ENCODE data around the gene WASL. TPM values are rescaled to one million over a fixed set of nuclear protein-coding genes. Genes with fewer than 3 reads are reported as not detected.
"Not testable (repeated sequence)": the region's sequence is repeated elsewhere in the genome, so short reads cannot be mapped to it uniquely, and the experiment has no call there.

Gene WASL
- total RNA-seq, 1 experiment from 2014 or later = 10.7 TPM

DNA sequence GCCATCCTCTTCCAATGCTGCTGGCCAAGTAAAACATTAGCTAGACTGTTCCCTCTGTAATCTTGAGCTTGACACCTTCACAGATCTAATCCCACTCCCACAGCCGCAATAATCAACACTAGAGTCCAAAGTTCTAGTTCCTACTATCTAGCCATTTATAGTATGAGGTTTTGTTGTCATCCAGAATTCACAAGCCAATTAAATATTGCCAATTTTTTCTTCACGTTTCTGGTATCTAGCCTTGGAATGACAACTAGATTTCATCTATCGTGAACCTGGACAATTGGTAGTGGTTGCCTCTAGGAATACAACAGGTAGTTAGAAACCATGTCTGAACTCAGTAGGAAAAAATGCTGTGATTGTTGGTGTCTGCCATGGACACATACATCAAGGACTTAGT is 10.4 kb downstream of the WASL start:
- H3K27ac ChIP-seq = no peak overlapping the region
- DNase-seq (ENCODE audit: low read depth in 1 of 2, low spot score in 2 of 2) = no peak
- H3K27me3 ChIP-seq (replicated peaks) = no peaks in the 10 kb centered on the region
- H3K4me1 ChIP-seq (replicated peaks) = no peaks in the 10 kb centered on the region
- H3K9me3 ChIP-seq (replicated peaks) = no peaks in the 10 kb centered on the region
- H3K36me3 ChIP-seq = no peaks in the 10 kb centered on the region
- H3K4me3 ChIP-seq = no peak overlapping the region

DNA sequence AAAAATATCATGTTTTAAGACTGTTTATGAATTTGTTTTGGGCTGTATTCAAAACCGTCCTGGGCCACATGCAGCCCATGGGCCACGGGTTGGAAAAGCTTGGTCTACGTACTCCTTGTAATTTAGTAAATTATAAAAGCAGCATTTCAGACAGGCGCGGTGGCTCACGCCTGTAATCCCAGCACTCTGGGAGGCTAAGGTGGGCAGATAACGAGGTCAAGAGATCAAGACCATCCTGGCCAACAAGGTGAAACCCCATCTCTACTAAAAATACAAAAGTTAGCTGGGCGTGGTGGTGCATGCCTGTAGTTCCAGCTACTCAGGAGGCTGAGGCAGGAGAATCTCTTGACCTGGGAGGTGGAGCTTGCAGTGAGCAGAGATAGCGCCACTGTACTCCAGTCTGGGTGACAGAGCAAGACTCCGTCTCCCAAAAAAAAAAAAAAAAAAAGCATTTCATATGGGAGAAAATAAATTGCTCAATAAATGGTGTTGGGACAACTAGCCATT is 11.6 kb downstream of the WASL start:
- H3K27me3 ChIP-seq (replicated peaks); DNase-seq (ENCODE audit: low read depth in 1 of 2, low spot score in 2 of 2): not testable (repeated sequence)

DNA sequence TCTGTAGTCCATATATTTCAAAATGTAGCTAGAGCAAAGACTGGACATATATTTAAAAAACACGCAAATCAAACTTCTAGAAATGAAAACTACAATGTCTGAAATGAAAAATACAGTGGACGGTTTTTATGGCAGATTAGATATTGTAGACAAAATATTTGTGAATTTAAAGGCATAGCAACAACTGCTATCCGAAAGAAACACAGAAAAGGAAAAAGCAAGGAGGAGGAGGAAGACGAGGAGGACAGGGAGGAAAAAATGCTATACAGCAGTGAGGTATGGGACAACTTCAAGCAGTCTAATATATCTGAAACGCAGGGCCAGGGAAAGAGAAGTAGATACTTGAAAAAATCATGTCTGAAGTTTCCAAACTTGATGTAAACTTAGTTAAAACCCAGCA is 13.3 kb downstream of the WASL start:
- no peaks in the 10 kb centered on the region for H3K9me3 ChIP-seq (replicated peaks)
- H3K4me1 ChIP-seq (replicated peaks) = no peaks in the 10 kb centered on the region
- H3K4me3 ChIP-seq = no peak overlapping the region
- no peak for DNase-seq (ENCODE audit: low read depth in 1 of 2, low spot score in 2 of 2)
- H3K36me3 ChIP-seq = no peaks in the 10 kb centered on the region
- H3K27ac ChIP-seq = no peak overlapping the region
- H3K27me3 ChIP-seq (replicated peaks) = no peaks in the 10 kb centered on the region

More for the DNA sequence above, 11.6 kb downstream of the WASL start:
- not testable (repeated sequence) for H3K27ac ChIP-seq; H3K4me3 ChIP-seq; H3K4me1 ChIP-seq (replicated peaks); H3K9me3 ChIP-seq (replicated peaks); H3K36me3 ChIP-seq

GRCh38 chr7:123734498-123734897 is 14.3 kb downstream of the WASL start:
- no peak for DNase-seq (ENCODE audit: low read depth in 1 of 2, low spot score in 2 of 2)
- H3K4me3 ChIP-seq = no peak overlapping the region
- no peaks in the 10 kb centered on the region for H3K27me3 ChIP-seq (replicated peaks)
- H3K4me1 ChIP-seq (replicated peaks) = no peaks in the 10 kb centered on the region
- H3K36me3 ChIP-seq = no peaks in the 10 kb centered on the region
- H3K9me3 ChIP-seq (replicated peaks) = no peaks in the 10 kb centered on the region
- no peak overlapping the region for H3K27ac ChIP-seq

- no peak for DNase-seq (ENCODE audit: low read depth in 1 of 2, low spot score in 2 of 2)
- Histone ChIP-seq H3K4me3 (no peak overlapping the region), H3K9me3 (replicated peaks) (no peaks in the 10 kb centered on the region), H3K36me3 (no peaks in the 10 kb centered on the region), H3K4me1 (replicated peaks) (peaks cover 16% of the 10 kb centered on the region), H3K27ac (no peak overlapping the region), H3K27me3 (replicated peaks) (no peaks in the 10 kb centered on the region)
Measured at GRCh38 chr7:123732413-123733091, 16.3 kb downstream of the WASL start.

DNA sequence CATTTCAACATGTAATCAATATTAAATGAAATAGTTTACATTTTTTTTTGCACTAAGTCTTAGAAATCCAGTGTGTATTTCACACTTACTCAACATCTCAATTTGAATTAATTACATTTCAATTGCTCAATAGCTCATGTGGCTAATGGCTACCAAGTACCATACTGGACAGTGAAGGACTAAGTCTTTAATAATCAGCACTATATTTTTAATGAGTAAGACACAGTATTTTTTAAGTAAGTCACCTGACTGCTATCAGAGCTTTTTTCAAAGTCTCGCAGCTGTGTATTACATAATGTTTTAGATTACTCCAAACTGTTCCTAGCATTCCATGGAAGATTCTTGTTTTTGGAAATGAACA is 19.6 kb downstream of the WASL start:
- Histone ChIP-seq H3K27ac (no peak overlapping the region), H3K9me3 (replicated peaks) (no peaks in the 10 kb centered on the region), H3K36me3 (no peaks in the 10 kb centered on the region), H3K27me3 (replicated peaks) (no peaks in the 10 kb centered on the region), H3K4me1 (replicated peaks) (peaks cover 50% of the 10 kb centered on the region), H3K4me3 (no peak overlapping the region)
- no peak for DNase-seq (ENCODE audit: low read depth in 1 of 2, low spot score in 2 of 2)

GRCh38 chr7:123727071-123727837 is 21.5 kb downstream of the WASL start:
- H3K36me3 ChIP-seq = no peaks in the 10 kb centered on the region
- peak overlapping the region; percentile 52 for H3K27ac ChIP-seq
- no peaks in the 10 kb centered on the region for H3K9me3 ChIP-seq (replicated peaks)
- no peak overlapping the region for H3K4me3 ChIP-seq
- no peaks in the 10 kb centered on the region for H3K27me3 ChIP-seq (replicated peaks)
- peaks cover 59% of the 10 kb centered on the region for H3K4me1 ChIP-seq (replicated peaks)
- peak; percentile 49 to 94 for DNase-seq (ENCODE audit: low read depth in 1 of 2, low spot score in 2 of 2)

GRCh38 chr7:123725586-123726171 is 23.1 kb downstream of the WASL start:
- H3K9me3 ChIP-seq (replicated peaks) = no peaks in the 10 kb centered on the region
- H3K27me3 ChIP-seq (replicated peaks) = no peaks in the 10 kb centered on the region
- peaks cover 66% of the 10 kb centered on the region for H3K4me1 ChIP-seq (replicated peaks)
- no peaks in the 10 kb centered on the region for H3K36me3 ChIP-seq
- H3K4me3 ChIP-seq = no peak overlapping the region
- peak overlapping the region; percentile 52; the same call in 1 of the 2 replicates for H3K27ac ChIP-seq
- no peak for DNase-seq (ENCODE audit: low read depth in 1 of 2, low spot score in 2 of 2)

- Histone ChIP-seq H3K36me3 (no peaks in the 10 kb centered on the region), H3K9me3 (replicated peaks) (no peaks in the 10 kb centered on the region), H3K4me3 (no peak overlapping the region), H3K27me3 (replicated peaks) (no peaks in the 10 kb centered on the region), H3K27ac (no peak overlapping the region), H3K4me1 (replicated peaks) (peaks cover 66% of the 10 kb centered on the region)
- DNase-seq (ENCODE audit: low read depth in 1 of 2, low spot score in 2 of 2) = no peak
Measured at GRCh38 chr7:123724817-123725253, 24.0 kb downstream of the WASL start.

DNA sequence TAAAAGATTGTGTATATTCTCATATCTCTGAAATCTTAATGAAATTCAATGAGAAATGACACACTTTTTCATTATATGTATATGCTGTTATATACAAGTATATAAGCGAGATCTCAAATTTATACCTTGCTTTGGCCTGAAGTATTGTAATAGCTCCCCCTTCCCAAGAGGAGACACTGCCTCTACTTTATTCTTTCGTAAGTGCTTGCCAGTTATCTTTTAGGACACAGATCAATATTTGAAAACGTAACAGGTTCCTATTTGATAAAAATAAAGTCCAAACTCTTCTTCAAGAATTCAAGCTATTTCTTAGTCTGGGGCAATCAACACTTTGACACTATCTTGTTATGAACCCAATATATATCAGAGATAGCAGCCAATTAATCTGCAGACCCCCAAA is 24.9 kb downstream of the WASL start:
- Histone ChIP-seq H3K4me1 (replicated peaks) (peaks cover 64% of the 10 kb centered on the region), H3K27me3 (replicated peaks) (no peaks in the 10 kb centered on the region), H3K27ac (no peak overlapping the region), H3K9me3 (replicated peaks) (no peaks in the 10 kb centered on the region), H3K36me3 (no peaks in the 10 kb centered on the region), H3K4me3 (no peak overlapping the region)
- DNase-seq (ENCODE audit: low read depth in 1 of 2, low spot score in 2 of 2) = no peak

- H3K27ac ChIP-seq; H3K27me3 ChIP-seq (replicated peaks); H3K4me3 ChIP-seq; H3K36me3 ChIP-seq; H3K9me3 ChIP-seq (replicated peaks); DNase-seq (ENCODE audit: low read depth in 1 of 2, low spot score in 2 of 2): not testable (repeated sequence)
- peaks cover 35% of the 10 kb centered on the region for H3K4me1 ChIP-seq (replicated peaks)
Measured at GRCh38 chr7:123720527-123720926, 28.3 kb downstream of the WASL start.

DNA sequence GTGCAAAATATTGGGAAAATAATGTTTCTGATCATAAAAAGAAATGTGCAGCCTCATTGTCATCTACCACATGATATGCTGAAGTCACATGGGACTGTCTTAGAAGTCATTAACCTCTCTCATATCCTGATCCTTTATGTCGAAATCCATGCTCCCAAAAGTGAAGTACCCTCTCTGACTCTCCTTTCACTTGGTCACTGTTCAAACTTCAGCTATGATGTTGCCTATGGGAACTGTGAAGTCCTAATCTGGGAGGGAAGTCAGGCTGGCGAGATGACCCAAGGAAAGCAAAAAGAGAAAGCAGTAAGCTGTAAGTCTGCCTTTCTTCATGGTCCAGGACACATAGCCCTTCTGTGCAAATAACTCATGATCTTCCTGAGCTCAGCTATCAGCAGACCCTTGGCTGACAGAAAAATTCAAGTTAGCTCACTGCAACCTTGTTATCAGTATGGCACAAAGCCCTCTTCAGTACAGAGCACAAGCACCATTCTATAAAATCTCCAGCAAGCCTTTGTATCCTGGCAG is 29.5 kb downstream of the WASL start:
- no peak for DNase-seq (ENCODE audit: low read depth in 1 of 2, low spot score in 2 of 2)
- Histone ChIP-seq H3K27ac (no peak overlapping the region), H3K4me3 (no peak overlapping the region), H3K9me3 (replicated peaks) (no peaks in the 10 kb centered on the region), H3K4me1 (replicated peaks) (peaks cover 35% of the 10 kb centered on the region), H3K36me3 (peaks cover 4% of the 10 kb centered on the region; the same call in 1 of the 2 replicates), H3K27me3 (replicated peaks) (no peaks in the 10 kb centered on the region)

DNA sequence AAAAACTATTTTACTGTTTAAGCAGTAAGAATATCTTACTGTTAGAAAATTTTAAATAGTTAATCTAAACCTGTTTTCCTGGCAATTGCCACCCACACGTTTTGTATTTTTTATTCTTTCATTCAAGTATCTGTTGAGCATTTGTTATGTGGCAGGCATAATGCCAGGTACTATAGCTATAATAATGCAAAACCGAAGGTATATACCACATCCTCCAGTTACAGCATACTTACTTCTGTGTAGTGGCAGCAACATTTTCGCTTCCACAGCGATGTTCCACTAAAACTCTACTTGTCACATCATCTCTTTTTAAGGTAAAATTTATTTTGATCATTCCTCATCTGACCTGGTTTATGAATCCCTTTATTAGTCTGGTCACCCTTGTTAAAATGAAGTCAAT is 30.0 kb downstream of the WASL start:
- peaks cover 35% of the 10 kb centered on the region for H3K4me1 ChIP-seq (replicated peaks)
- H3K4me3 ChIP-seq = no peak overlapping the region
- no peaks in the 10 kb centered on the region for H3K9me3 ChIP-seq (replicated peaks)
- no peak for DNase-seq (ENCODE audit: low read depth in 1 of 2, low spot score in 2 of 2)
- no peaks in the 10 kb centered on the region for H3K27me3 ChIP-seq (replicated peaks)
- H3K36me3 ChIP-seq = peaks cover 4% of the 10 kb centered on the region; the same call in 1 of the 2 replicates
- H3K27ac ChIP-seq = no peak overlapping the region

- Histone ChIP-seq H3K27ac (no peak overlapping the region), H3K4me1 (replicated peaks) (peaks cover 40% of the 10 kb centered on the region), H3K36me3 (peaks cover 4% of the 10 kb centered on the region; the same call in 1 of the 2 replicates), H3K4me3 (no peak overlapping the region), H3K27me3 (replicated peaks) (no peaks in the 10 kb centered on the region), H3K9me3 (replicated peaks) (no peaks in the 10 kb centered on the region)
- DNase-seq (ENCODE audit: low read depth in 1 of 2, low spot score in 2 of 2) = no peak
Measured at GRCh38 chr7:123717689-123718088, 31.1 kb downstream of the WASL start.
